ENCODE results near the gene RCN2.

GRCh38 chr15:76987276-76987675 is 55.7 kb downstream of the RCN2 start:
- TF ChIP-seq CTCF (conservative IDR thresholded peaks at IDR 0.05 in 1 of 2, IDR thresholded peaks at IDR 0.05 in 1 of 2; ENCODE audit: extremely low read depth in 1 of 2, insufficient read depth in 1 of 2, low read depth in 1 of 2, low read length in 2 of 2) (no peak), EZH2 (IDR thresholded peaks at IDR 0.05; ENCODE audit: borderline replicate concordance, low read length) (no peak)
